Stimulated activated naive CD8-positive, alpha-beta T cell treated with anti-CD3 and anti-CD28 coated beads, Interleukin-15, Interleukin-2, amounts not matched to agents 100 ng/mL and 50 ng/mL, for 24 hours (primary cell): Measurements from ENCODE around the gene DNAJA3.
A peak's percentile ranks its signal among the peaks of the same experiment; 100 is the strongest.

Experiments used
- H3K27ac Mint-ChIP-seq: one replicate; pipeline ENCODE4 v1.8.0; 2021; ENCODE audit warnings: mild to moderate bottlenecking, mixed read lengths
- H3K27me3 Mint-ChIP-seq: one replicate; pipeline ENCODE4 v1.8.0; 2021; ENCODE audit warnings: mixed read lengths
- H3K36me3 Mint-ChIP-seq: one replicate; pipeline ENCODE4 v1.8.0; 2021; ENCODE audit warnings: low read depth, mixed read lengths
- H3K4me1 Mint-ChIP-seq: one replicate; pipeline ENCODE4 v1.8.0; 2021; ENCODE audit warnings: low read depth, mixed read lengths
- H3K4me3 Mint-ChIP-seq: one replicate; pipeline ENCODE4 v1.8.0; 2021; ENCODE audit warnings: mild to moderate bottlenecking, mixed read lengths
- H3K9me3 Mint-ChIP-seq: one replicate; pipeline ENCODE4 v1.8.0; 2021; ENCODE audit warnings: mixed read lengths

DNAJA3 gene

DNA sequence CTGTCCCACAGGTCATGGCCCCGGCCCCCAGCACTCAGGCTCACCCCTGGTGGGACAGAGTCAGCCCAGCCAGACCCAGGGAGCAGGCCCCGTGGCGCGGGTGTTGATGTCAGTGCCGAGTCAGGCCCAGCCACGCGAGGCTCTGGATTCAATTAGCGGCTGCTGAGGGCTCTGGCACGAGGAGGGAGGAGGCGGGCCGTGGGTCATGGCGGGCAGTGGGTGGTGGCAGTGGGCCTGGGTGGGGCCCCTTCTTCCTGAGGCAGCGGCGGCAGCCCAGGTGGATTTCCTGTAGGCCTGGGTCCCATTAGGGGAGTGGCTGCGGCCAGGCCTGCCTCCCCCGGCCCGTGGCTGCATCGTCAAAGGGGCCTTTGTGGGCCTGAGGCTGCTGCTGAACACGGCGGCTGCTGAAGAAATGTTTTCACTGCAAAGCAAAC is 41.1 kb upstream of the DNAJA3 start:
- Mint-ChIP-seq H3K4me1 (peaks cover 5% of the 10 kb centered on the region), H3K36me3 (peaks cover 4% of the 10 kb centered on the region), H3K27me3 (no peaks in the 10 kb centered on the region), H3K27ac (no peak overlapping the region), H3K9me3 (no peaks in the 10 kb centered on the region), H3K4me3 (no peak overlapping the region)

DNA sequence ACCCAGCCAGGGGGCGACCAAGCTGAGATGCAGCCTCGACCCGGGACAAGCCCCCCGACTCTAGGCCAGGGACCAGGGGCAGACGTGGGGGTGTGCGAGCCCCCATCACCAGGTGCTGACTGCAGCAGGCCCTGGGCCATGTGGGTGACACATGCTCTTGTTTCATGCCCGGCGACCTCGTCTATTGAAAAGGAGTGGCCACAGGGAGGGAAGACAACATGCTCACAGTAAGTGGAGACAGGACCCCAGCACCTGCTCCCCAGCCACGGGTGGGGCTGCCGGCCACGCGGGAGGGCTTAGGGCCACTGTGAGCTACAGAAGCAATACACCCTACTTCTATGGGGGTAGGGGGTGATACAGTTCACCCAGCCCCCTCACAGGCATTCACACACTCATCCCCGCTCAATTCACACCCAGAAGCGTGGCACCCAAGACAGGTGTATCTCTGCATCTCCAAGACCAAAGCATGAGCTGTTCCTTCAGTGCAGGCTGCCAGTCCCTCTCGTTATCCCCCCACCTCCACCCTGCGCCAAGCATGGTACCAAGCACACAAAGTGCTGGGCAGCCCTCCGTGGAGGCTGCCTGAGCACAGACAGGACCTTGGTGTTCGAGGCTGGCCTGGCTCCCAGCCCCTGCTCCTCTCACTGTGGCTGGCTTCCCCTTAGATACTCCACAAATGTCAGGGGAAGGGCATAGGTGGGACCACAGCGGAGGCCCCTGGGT is 40.4 kb upstream of the DNAJA3 start:
- Mint-ChIP-seq H3K4me3 (no peak overlapping the region), H3K9me3 (no peaks in the 10 kb centered on the region), H3K36me3 (peaks cover 10% of the 10 kb centered on the region), H3K27me3 (no peaks in the 10 kb centered on the region), H3K27ac (peak overlapping the region; percentile 26), H3K4me1 (peaks cover 5% of the 10 kb centered on the region)

- H3K27ac Mint-ChIP-seq, result peak overlapping the region; percentile 26
- peaks cover 5% of the 10 kb centered on the region for H3K4me1 Mint-ChIP-seq
- no peaks in the 10 kb centered on the region for H3K9me3 Mint-ChIP-seq
- H3K36me3 Mint-ChIP-seq, result peaks cover 11% of the 10 kb centered on the region
- no peak overlapping the region for H3K4me3 Mint-ChIP-seq
- no peaks in the 10 kb centered on the region for H3K27me3 Mint-ChIP-seq
Observed at GRCh38 chr16:4385789-4386450, 39.7 kb upstream of the DNAJA3 start.

GRCh38 chr16:4386451-4386805 is 39.2 kb upstream of the DNAJA3 start:
- Mint-ChIP-seq H3K27me3 (no peaks in the 10 kb centered on the region), H3K36me3 (peaks cover 11% of the 10 kb centered on the region), H3K27ac (no peak overlapping the region), H3K4me3 (no peak overlapping the region), H3K9me3 (no peaks in the 10 kb centered on the region), H3K4me1 (peaks cover 5% of the 10 kb centered on the region)

- Mint-ChIP-seq H3K36me3 (peaks cover 11% of the 10 kb centered on the region), H3K9me3 (no peaks in the 10 kb centered on the region), H3K4me3 (no peak overlapping the region), H3K4me1 (peaks cover 5% of the 10 kb centered on the region), H3K27me3 (no peaks in the 10 kb centered on the region), H3K27ac (no peak overlapping the region)
Observed at GRCh38 chr16:4386951-4387565, 38.6 kb upstream of the DNAJA3 start.

GRCh38 chr16:4387781-4388180 is 37.9 kb upstream of the DNAJA3 start:
- Mint-ChIP-seq H3K9me3 (no peaks in the 10 kb centered on the region), H3K27ac (no peak overlapping the region), H3K4me1 (peaks cover 5% of the 10 kb centered on the region), H3K27me3 (no peaks in the 10 kb centered on the region), H3K4me3 (no peak overlapping the region), H3K36me3 (peaks cover 11% of the 10 kb centered on the region)

DNA sequence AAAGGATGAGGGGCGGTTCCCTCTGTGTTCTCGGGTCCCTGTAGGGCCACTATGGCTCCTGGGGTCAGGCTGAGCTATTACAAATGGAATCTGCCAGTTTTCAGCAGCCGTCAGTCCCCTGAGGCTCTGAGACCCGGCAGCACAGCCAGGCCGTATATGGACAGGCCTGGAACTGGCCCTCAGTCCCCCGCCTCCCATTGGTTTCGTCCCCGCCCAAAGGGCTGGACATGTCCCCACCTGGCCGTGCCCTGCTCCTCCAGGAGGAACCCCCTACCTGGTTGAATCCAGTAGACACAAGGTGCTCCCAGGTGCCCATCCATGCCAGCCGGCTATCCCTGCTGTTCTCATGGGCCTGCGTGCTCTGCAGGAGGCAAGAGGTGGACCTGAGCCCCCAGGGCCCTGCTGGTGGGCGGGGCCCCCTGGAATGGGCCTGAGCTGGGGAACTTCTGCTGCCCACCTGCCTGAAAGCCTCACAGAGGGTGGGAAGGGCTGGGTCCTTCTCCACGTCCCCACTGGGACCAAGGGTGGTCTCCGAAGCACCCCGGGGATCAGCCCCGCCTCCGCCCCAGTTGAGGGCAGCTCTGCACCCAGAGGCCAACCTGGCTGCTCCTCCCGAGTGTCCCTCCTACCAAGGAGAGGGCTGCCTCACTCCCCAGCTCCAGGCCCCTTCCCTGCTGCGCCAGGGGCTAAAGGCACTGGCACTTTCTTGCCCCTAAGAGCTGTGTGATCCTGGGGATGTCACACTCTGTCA is 37.2 kb upstream of the DNAJA3 start:
- H3K4me3 Mint-ChIP-seq, result no peak overlapping the region
- no peaks in the 10 kb centered on the region for H3K9me3 Mint-ChIP-seq
- peaks cover 11% of the 10 kb centered on the region for H3K36me3 Mint-ChIP-seq
- peaks cover 5% of the 10 kb centered on the region for H3K4me1 Mint-ChIP-seq
- H3K27me3 Mint-ChIP-seq, result no peaks in the 10 kb centered on the region
- no peak overlapping the region for H3K27ac Mint-ChIP-seq

- Mint-ChIP-seq H3K27ac (no peak overlapping the region), H3K9me3 (no peaks in the 10 kb centered on the region), H3K4me1 (peaks cover 5% of the 10 kb centered on the region), H3K36me3 (peaks cover 11% of the 10 kb centered on the region), H3K27me3 (no peaks in the 10 kb centered on the region), H3K4me3 (no peak overlapping the region)
Observed at GRCh38 chr16:4389051-4389955, 36.4 kb upstream of the DNAJA3 start.

GRCh38 chr16:4390266-4391260 is 35.1 kb upstream of the DNAJA3 start:
- no peak overlapping the region for H3K27ac Mint-ChIP-seq
- peaks cover 10% of the 10 kb centered on the region for H3K36me3 Mint-ChIP-seq
- peaks cover 5% of the 10 kb centered on the region for H3K4me1 Mint-ChIP-seq
- H3K9me3 Mint-ChIP-seq, result no peaks in the 10 kb centered on the region
- H3K27me3 Mint-ChIP-seq, result no peaks in the 10 kb centered on the region
- no peak overlapping the region for H3K4me3 Mint-ChIP-seq

DNA sequence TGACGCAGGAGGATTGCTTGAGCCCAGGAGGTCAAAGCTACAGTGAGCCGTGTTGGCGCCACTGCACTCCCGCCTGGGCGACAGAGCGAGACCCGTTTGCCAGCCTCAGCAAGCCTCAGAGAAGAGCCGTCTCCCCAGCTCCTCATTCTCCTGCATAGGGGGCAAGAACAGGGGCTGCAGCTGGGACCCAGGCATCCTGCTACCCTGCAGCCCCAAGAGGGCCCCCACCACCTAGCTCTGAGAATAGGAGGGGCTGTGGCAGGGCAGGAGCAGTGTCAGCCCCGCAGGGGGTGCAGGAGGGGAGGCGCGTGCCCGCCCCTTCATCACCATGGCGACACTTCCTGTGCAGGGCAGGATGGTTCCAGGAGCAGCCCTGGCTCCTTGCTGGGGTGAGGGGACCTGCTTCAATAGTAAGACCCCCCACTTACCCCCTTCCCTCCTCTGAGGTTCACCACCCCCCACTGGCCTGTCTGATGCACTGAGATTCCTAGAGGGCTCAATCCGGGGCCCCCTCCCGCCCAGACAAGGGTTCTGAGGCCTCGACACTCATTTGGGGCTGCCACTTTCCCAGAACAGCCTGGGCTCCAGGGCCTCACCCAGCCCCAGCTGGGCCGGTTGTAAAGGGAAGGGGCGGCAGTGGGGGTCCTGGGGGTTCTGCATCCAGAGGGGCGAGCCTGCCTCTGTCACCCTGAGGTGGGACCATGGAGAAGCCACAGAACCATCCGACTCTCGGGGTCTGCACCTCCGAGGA is 33.9 kb upstream of the DNAJA3 start:
- peaks cover 4% of the 10 kb centered on the region for H3K4me1 Mint-ChIP-seq
- H3K36me3 Mint-ChIP-seq, result peaks cover 18% of the 10 kb centered on the region
- no peaks in the 10 kb centered on the region for H3K9me3 Mint-ChIP-seq
- no peaks in the 10 kb centered on the region for H3K27me3 Mint-ChIP-seq
- no peak overlapping the region for H3K4me3 Mint-ChIP-seq
- H3K27ac Mint-ChIP-seq, result no peak overlapping the region

- H3K4me3 Mint-ChIP-seq, result no peak overlapping the region
- H3K36me3 Mint-ChIP-seq, result peaks cover 22% of the 10 kb centered on the region
- no peaks in the 10 kb centered on the region for H3K27me3 Mint-ChIP-seq
- H3K4me1 Mint-ChIP-seq, result no peaks in the 10 kb centered on the region
- no peak overlapping the region for H3K27ac Mint-ChIP-seq
- no peaks in the 10 kb centered on the region for H3K9me3 Mint-ChIP-seq
Observed at GRCh38 chr16:4392382-4393239, 33.1 kb upstream of the DNAJA3 start.

DNA sequence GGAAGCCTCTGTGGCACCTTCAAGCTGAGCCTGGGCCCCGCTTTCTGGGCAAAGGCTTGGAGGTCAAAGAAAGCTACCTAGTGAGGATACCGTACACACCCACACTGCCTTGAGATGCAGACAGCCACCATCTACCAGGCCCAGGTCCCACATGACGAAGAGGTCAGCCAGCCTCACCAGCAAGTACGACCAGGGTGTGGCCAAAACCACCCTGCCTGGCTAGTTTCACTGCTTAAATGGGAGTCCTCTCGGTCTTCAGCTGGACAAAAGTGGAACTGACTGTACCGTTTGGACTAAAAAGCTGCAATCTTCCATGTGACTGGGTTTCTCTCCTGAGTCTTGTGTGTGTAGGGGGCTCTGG is 32.4 kb upstream of the DNAJA3 start:
- Mint-ChIP-seq H3K4me1 (no peaks in the 10 kb centered on the region), H3K27ac (no peak overlapping the region), H3K36me3 (peaks cover 22% of the 10 kb centered on the region), H3K4me3 (no peak overlapping the region), H3K27me3 (no peaks in the 10 kb centered on the region), H3K9me3 (no peaks in the 10 kb centered on the region)
